Neutrophil (primary cell): ENCODE data around the gene LRRK1.

Experiments
- H3K27ac ChIP-seq: fragments of 200-600 bp; sonication (generic); 2 replicates; pipeline ENCODE4 v1.5.1; 2016; ENCODE audit warnings: mild to moderate bottlenecking, moderate library complexity
- H3K27me3 ChIP-seq: fragments of 200-600 bp; sonication (generic); 2 replicates; pipeline ENCODE4 v1.6.0; 2016; ENCODE audit warnings: mild to moderate bottlenecking
- H3K36me3 ChIP-seq: fragments of 200-600 bp; sonication (generic); 2 replicates; pipeline ENCODE4 v1.5.1; 2017
- H3K4me1 ChIP-seq, 2 experiments: fragments of 200-600 bp in 1 of 2; sonication (generic) in 1 of 2; 1 replicate in 1 of 2; 2 replicates in 1 of 2; pipeline versions ENCODE4 v1.5.1 to v1.6.1; 2013 to 2016; ENCODE audit warnings: low read depth in 1 of 2, low read length in 1 of 2, mild to moderate bottlenecking in 1 of 2, moderate library complexity in 1 of 2; ENCODE audit not compliant: control insufficient read depth in 1 of 2, insufficient read depth in 1 of 2
- H3K4me3 ChIP-seq, 2 experiments: fragments of 200-600 bp in 1 of 2; sonication (generic) in 1 of 2; 1 replicate in 1 of 2; 2 replicates in 1 of 2; pipeline ENCODE4 v1.5.1; 2013 to 2016; ENCODE audit warnings: low read depth in 1 of 2, low read length in 1 of 2, mild to moderate bottlenecking in 1 of 2, moderate library complexity in 1 of 2
- H3K9me3 ChIP-seq: fragments of 200-600 bp; sonication (generic); 2 replicates; pipeline ENCODE4 v1.5.1; 2016
- CTCF ChIP-seq: fragments of 200-600 bp; sonication (generic); IDR thresholded peaks from 2 replicates; pipeline ENCODE4 v1.5.1; 2016; ENCODE audit warnings: antibody characterized with exemption

The LRRK1 gene

GRCh38 chr15:101086394-101087171 is 167.4 kb downstream of the LRRK1 start:
- Histone ChIP-seq H3K4me3 (no peak overlapping the region), H3K27ac (no peak overlapping the region), H3K9me3 (no peaks in the 10 kb centered on the region), H3K36me3 (no peaks in the 10 kb centered on the region), H3K4me1 (peaks cover 4 to 9% of the 10 kb centered on the region in 2 experiments), H3K27me3 (no peaks in the 10 kb centered on the region)
- TF ChIP-seq CTCF, result no peak

DNA sequence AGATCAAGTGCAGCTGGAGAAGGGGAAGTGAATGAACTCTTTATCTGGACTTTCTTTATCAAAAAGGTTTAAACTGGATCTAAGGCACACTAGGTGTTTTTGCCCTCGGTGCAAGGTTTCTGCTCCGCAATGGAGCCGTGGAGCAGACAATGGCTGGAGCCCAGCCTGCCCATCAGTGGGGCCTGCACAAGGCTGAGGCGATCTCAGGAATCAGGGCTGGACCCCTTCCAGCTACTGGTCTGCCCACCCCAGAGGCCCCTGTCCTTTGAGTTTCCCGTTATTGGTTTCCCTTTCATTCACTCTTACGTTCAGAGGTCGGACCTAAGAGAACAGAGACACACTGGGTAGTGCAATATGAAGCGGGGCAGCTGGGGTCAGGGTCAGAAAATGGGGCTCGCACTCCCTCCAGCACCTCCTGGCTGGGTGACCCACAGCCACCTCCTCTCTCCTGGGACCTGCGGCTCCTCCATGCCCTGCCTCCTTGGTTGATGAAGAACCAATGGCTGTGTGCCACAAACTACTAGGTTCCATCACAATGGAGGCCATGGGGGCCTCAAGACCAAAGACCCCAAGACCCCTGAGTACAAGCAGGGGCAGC is 168.1 kb downstream of the LRRK1 start:
- Histone ChIP-seq H3K4me3 (no peak overlapping the region), H3K27ac (no peak overlapping the region), H3K9me3 (no peaks in the 10 kb centered on the region), H3K36me3 (no peaks in the 10 kb centered on the region), H3K4me1 (peaks cover 4 to 9% of the 10 kb centered on the region in 2 experiments), H3K27me3 (no peaks in the 10 kb centered on the region)
- TF ChIP-seq CTCF, result no peak

- TF ChIP-seq CTCF, result no peak
- H3K4me3 ChIP-seq, result no peak overlapping the region
- no peaks in the 10 kb centered on the region for H3K27me3 ChIP-seq
- no peaks in the 10 kb centered on the region for H3K36me3 ChIP-seq
- no peaks in the 10 kb centered on the region for H3K9me3 ChIP-seq
- H3K27ac ChIP-seq, result no peak overlapping the region
- H3K4me1 ChIP-seq, result peaks cover 4 to 9% of the 10 kb centered on the region in 2 experiments
These were observed 169.1 kb downstream of the LRRK1 start for GRCh38 chr15:101088271-101088670.

- Histone ChIP-seq H3K27me3 (no peaks in the 10 kb centered on the region), H3K9me3 (no peaks in the 10 kb centered on the region), H3K36me3 (no peaks in the 10 kb centered on the region), H3K4me3 (peak overlapping the region in 1 of 2 experiments; percentile 41), H3K4me1 (peaks cover 4 to 9% of the 10 kb centered on the region in 2 experiments), H3K27ac (no peak overlapping the region)
- TF ChIP-seq CTCF, result peak; percentile 99
These were observed 169.8 kb downstream of the LRRK1 start for GRCh38 chr15:101088788-101089578.

- Histone ChIP-seq H3K9me3 (no peaks in the 10 kb centered on the region), H3K27me3 (no peaks in the 10 kb centered on the region), H3K4me3 (no peak overlapping the region), H3K36me3 (no peaks in the 10 kb centered on the region), H3K4me1 (peaks cover 4 to 9% of the 10 kb centered on the region in 2 experiments), H3K27ac (no peak overlapping the region)
- no peak for TF ChIP-seq CTCF
These were observed 170.6 kb downstream of the LRRK1 start for GRCh38 chr15:101089579-101090427.
